ENCODE measurements around the gene GGPS1. TPM values are rescaled to one million over a fixed set of nuclear protein-coding genes. Genes with fewer than 3 reads are reported as not detected.

The GGPS1 gene
- polyA plus RNA-seq, 1 donor (not counting 4 experiments of a cell fraction or from before 2014, with no cell fraction given): 40.8 TPM

DNA sequence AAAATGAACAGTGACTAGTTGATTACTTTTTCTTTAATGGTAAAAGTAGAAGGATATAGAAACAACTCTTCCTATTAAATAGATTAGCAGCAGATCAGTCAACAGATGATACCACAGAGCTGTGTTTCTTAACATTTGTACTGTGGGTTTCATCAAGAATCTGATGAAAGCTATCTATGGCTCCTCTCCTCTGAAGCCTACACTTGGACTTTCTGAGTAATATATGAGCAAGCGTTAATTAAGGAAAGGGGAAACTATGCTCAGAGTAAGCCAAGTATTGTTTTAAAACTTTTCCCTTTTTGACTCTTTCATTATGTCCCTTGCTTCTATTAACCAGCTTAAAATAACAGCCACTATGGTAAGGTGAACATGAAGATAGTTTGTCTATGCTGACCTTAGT is 11.2 kb upstream of the GGPS1 start:
- Histone ChIP-seq H3K4me1 (ENCODE audit: control insufficient read depth, extremely low read depth, insufficient read depth, low read length) (peaks cover 16% of the 10 kb centered on the region), H3K27ac (ENCODE audit: control insufficient read depth, insufficient read depth, low read length) (no peak overlapping the region), H4K20me1 (ENCODE audit: control insufficient read depth, extremely low read depth, insufficient read depth, low read length) (peaks cover 11% of the 10 kb centered on the region), H3K27me3 (ENCODE audit: control insufficient read depth, extremely low read depth, insufficient read depth, low read length) (no peaks in the 10 kb centered on the region), H3K4me2 (ENCODE audit: control insufficient read depth, extremely low read depth, insufficient read depth, low read depth, low read length) (no peak overlapping the region), H3K9ac (ENCODE audit: control insufficient read depth, extremely low read depth, insufficient read depth, low read length) (no peak overlapping the region), H3K9me1 (ENCODE audit: control insufficient read depth, extremely low read depth, insufficient read depth, low read length) (peaks cover 3% of the 10 kb centered on the region), H3K36me3 (ENCODE audit: control insufficient read depth in 2 of 2, extremely low read depth in 1 of 2, insufficient read depth in 2 of 2, low read length in 2 of 2) (peaks cover 1 to 5% of the 10 kb centered on the region in 2 experiments), H3K79me2 (ENCODE audit: control insufficient read depth, insufficient read depth, low read length) (peaks cover 94% of the 10 kb centered on the region), H3K9me3 (ENCODE audit: control insufficient read depth, low read depth, low read length) (no peaks in the 10 kb centered on the region), H2AFZ (ENCODE audit: control insufficient read depth, low read length) (no peak overlapping the region), H3K4me3 (ENCODE audit: control insufficient read depth in 2 of 3, extremely low read depth in 1 of 3, insufficient read depth in 2 of 3, low read depth in 1 of 3, low read length in 3 of 3) (no peak overlapping the region)
- DNase-seq (ENCODE audit: low read depth, low spot score) (no peak), FAIRE-seq (no peak)
- TF ChIP-seq EZH2 (IDR thresholded peaks at IDR 0.05; ENCODE audit: low read length) (no peak), CTCF (optimal IDR thresholded peaks at IDR 0.05 in 1 of 3, IDR thresholded peaks at IDR 0.05 in 1 of 3, conservative IDR thresholded peaks at IDR 0.05 in 1 of 3; ENCODE audit: extremely low read depth in 1 of 3, insufficient read depth in 2 of 3, low read length in 3 of 3) (no peak)
- dilution Hi-C loops (cut with MboI; ENCODE audit: extremely low pct_ligation_motif_present, low sequenced_read_pairs): no loop called here

- DNase-seq (ENCODE audit: low read depth, low spot score): no peak
- peaks cover 1 to 5% of the 10 kb centered on the region in 2 experiments for H3K36me3 ChIP-seq (ENCODE audit: control insufficient read depth in 2 of 2, extremely low read depth in 1 of 2, insufficient read depth in 2 of 2, low read length in 2 of 2)
These were observed 9.1 kb upstream of the GGPS1 start for GRCh38 chr1:235319255-235319654.

More at GRCh38 chr1:235319255-235319654, 9.1 kb upstream of the GGPS1 start:
- Histone ChIP-seq H3K9ac (ENCODE audit: control insufficient read depth, extremely low read depth, insufficient read depth, low read length) (no peak overlapping the region), H3K4me3 (ENCODE audit: control insufficient read depth in 2 of 3, extremely low read depth in 1 of 3, insufficient read depth in 2 of 3, low read depth in 1 of 3, low read length in 3 of 3) (no peak overlapping the region), H3K4me2 (ENCODE audit: control insufficient read depth, extremely low read depth, insufficient read depth, low read depth, low read length) (no peak overlapping the region), H3K27me3 (ENCODE audit: control insufficient read depth, extremely low read depth, insufficient read depth, low read length) (no peaks in the 10 kb centered on the region), H3K9me1 (ENCODE audit: control insufficient read depth, extremely low read depth, insufficient read depth, low read length) (peaks cover 3% of the 10 kb centered on the region), H4K20me1 (ENCODE audit: control insufficient read depth, extremely low read depth, insufficient read depth, low read length) (peaks cover 4% of the 10 kb centered on the region), H3K9me3 (ENCODE audit: control insufficient read depth, low read depth, low read length) (no peaks in the 10 kb centered on the region), H3K79me2 (ENCODE audit: control insufficient read depth, insufficient read depth, low read length) (peaks cover 94% of the 10 kb centered on the region), H3K27ac (ENCODE audit: control insufficient read depth, insufficient read depth, low read length) (no peak overlapping the region), H2AFZ (ENCODE audit: control insufficient read depth, low read length) (no peak overlapping the region), H3K4me1 (ENCODE audit: control insufficient read depth, extremely low read depth, insufficient read depth, low read length) (peaks cover 2% of the 10 kb centered on the region)
- TF ChIP-seq EZH2 (IDR thresholded peaks at IDR 0.05; ENCODE audit: low read length) (no peak), CTCF (optimal IDR thresholded peaks at IDR 0.05 in 1 of 3, IDR thresholded peaks at IDR 0.05 in 1 of 3, conservative IDR thresholded peaks at IDR 0.05 in 1 of 3; ENCODE audit: extremely low read depth in 1 of 3, insufficient read depth in 2 of 3, low read length in 3 of 3) (no peak)
- dilution Hi-C loops (cut with MboI; ENCODE audit: extremely low pct_ligation_motif_present, low sequenced_read_pairs): no loop called here
- no peak for FAIRE-seq
